Lower leg skin (tissue), 4 donors: ENCODE measurements around the gene EHD4. TPM values are rescaled to one million over a fixed set of nuclear protein-coding genes. Genes with fewer than 3 reads are reported as not detected.

Experiments used
- DNase-seq, 2 donors: peaks; one replicate each; pipeline ENCODE4 v3.0.0-alpha.2; 2019; ENCODE audit warnings: low spot score in 2 of 2
- H3K4me3 ChIP-seq: fragments of 200-600 bp; sonication (generic); 2 replicates; pipeline ENCODE4 v1.5.1; 2017; ENCODE audit warnings: mild to moderate bottlenecking, low read depth; ENCODE audit not compliant: poor library complexity, severe bottlenecking
- CTCF ChIP-seq, 3 donors: fragments of 450-650 bp; IDR thresholded peaks; one replicate each; pipeline ENCODE4 v1.5.1; 2016; ENCODE audit warnings: antibody characterized with exemption in 3 of 3, mild to moderate bottlenecking in 3 of 3, moderate library complexity in 2 of 3
- POLR2A ChIP-seq, 2 donors: fragments of 450-650 bp; IDR thresholded peaks; one replicate each; pipeline ENCODE4 v1.6.1; 2016 to 2017; ENCODE audit warnings: antibody characterized with exemption in 2 of 2, mild to moderate bottlenecking in 1 of 2, moderate library complexity in 1 of 2
- WGBS, 2 donors: methylation state at CpG; one replicate each; pipeline ENCODE4 v1.1.5; 2018; 5-methylcytosine and 5-hydroxymethylcytosine counted together
- intact Hi-C: fragments of 100-400 bp; cut with DNase I; formaldehyde crosslinking; loops from one replicate; pipeline ENCODE4 v1.15.0; 2023; ENCODE audit warnings: low total_unique reads
- total RNA-seq, 4 donors: library from RNA; depleted of rRNA; stranded (reverse); fragments of >200 nt; gene quantifications; one replicate each; pipeline ENCODE4 v1.1.0, GENCODE V29; 2016

EHD4 gene
- total RNA-seq, 4 donors from 2014 or later: 19.6 to 27.3 (median 23.3) TPM

GRCh38 chr15:41993472-41994170, 21.3 kb upstream of the EHD4 start:
- no peak for TF ChIP-seq CTCF (IDR thresholded peaks at IDR 0.05)
- no peak for TF ChIP-seq POLR2A (IDR thresholded peaks at IDR 0.05)
- H3K4me3 ChIP-seq: no peak overlapping the region
- intact Hi-C loops: no loop called here
- WGBS, 2 donors: 82 to 89% methylated on average over 11 of the region's 11 CpGs
- DNase-seq: no peak

GRCh38 chr15:41992803-41993190, 20.4 kb upstream of the EHD4 start:
- no peak for TF ChIP-seq POLR2A (IDR thresholded peaks at IDR 0.05)
- no peak for TF ChIP-seq CTCF (IDR thresholded peaks at IDR 0.05)
- intact Hi-C loops: no loop called here
- 85 to 89% methylated on average over 7 of the region's 7 CpGs for WGBS, 2 donors

GRCh38 chr15:41992151-41992802, 19.9 kb upstream of the EHD4 start:
- no peak for TF ChIP-seq POLR2A (IDR thresholded peaks at IDR 0.05)
- TF ChIP-seq CTCF (IDR thresholded peaks at IDR 0.05): no peak
- intact Hi-C loops: no loop called here
- 84 to 90% methylated on average over 18 of the region's 18 CpGs for WGBS, 2 donors
- DNase-seq: no peak
- H3K4me3 ChIP-seq: no peak overlapping the region

More at GRCh38 chr15:41992803-41993190, 20.4 kb upstream of the EHD4 start:
- DNase-seq: no peak
- no peak overlapping the region for H3K4me3 ChIP-seq

GRCh38 chr15:41990691-41991090, 18.3 kb upstream of the EHD4 start:
- WGBS, 2 donors: 65 to 77% methylated on average over 3 of the region's 3 CpGs
- DNase-seq: no peak
- intact Hi-C loops: no loop called here
- no peak overlapping the region for H3K4me3 ChIP-seq
- TF ChIP-seq POLR2A (IDR thresholded peaks at IDR 0.05): no peak
- no peak for TF ChIP-seq CTCF (IDR thresholded peaks at IDR 0.05)

GRCh38 chr15:41990243-41990605, 17.9 kb upstream of the EHD4 start:
- TF ChIP-seq CTCF (IDR thresholded peaks at IDR 0.05): no peak
- TF ChIP-seq POLR2A (IDR thresholded peaks at IDR 0.05): no peak
- H3K4me3 ChIP-seq: no peak overlapping the region
- intact Hi-C loops: no loop called here
- no peak for DNase-seq
- 63 to 75% methylated on average over 7 of the region's 7 CpGs for WGBS, 2 donors
